ENCODE data around the gene NIPAL3. TPM values are rescaled to one million over a fixed set of nuclear protein-coding genes. Genes with fewer than 3 reads are reported as not detected.

Gene NIPAL3
- polyA plus RNA-seq, 1 donor (not counting 4 experiments of a cell fraction or from before 2014, with no cell fraction given) = 30.5 TPM

DNA sequence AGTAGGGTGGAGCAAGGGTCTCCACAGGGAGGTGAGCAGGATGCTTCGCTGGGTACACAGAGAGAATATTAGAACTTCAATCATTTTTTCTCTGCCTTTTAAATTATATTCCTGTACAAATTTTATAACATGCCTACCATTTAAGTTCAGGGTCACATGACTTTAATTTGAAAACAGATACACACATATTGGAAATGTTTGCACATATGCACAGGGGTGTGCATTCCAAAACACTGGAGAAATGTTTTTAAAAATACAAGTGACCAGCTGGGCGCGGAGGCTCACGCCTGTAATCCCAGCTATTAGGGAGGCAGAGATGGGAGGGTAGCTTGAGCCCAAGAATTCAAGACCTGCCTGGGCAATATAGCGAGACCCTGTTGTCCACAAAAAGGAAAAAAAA, 39.7 kb downstream of the NIPAL3 start:
- no peak overlapping the region for H3K9ac ChIP-seq (ENCODE audit: control insufficient read depth, extremely low read depth, insufficient read depth, low read length)
- DNase-seq (ENCODE audit: low read depth, low spot score) = no peak
- H3K79me2 ChIP-seq (ENCODE audit: control insufficient read depth, insufficient read depth, low read length) = no peaks in the 10 kb centered on the region
- no peaks in the 10 kb centered on the region for H3K27me3 ChIP-seq (ENCODE audit: control insufficient read depth, extremely low read depth, insufficient read depth, low read length)
- no peaks in the 10 kb centered on the region for H3K9me1 ChIP-seq (ENCODE audit: control insufficient read depth, extremely low read depth, insufficient read depth, low read length)
- H4K20me1 ChIP-seq (ENCODE audit: control insufficient read depth, extremely low read depth, insufficient read depth, low read length) = no peaks in the 10 kb centered on the region
- TF ChIP-seq, protein P1, sequence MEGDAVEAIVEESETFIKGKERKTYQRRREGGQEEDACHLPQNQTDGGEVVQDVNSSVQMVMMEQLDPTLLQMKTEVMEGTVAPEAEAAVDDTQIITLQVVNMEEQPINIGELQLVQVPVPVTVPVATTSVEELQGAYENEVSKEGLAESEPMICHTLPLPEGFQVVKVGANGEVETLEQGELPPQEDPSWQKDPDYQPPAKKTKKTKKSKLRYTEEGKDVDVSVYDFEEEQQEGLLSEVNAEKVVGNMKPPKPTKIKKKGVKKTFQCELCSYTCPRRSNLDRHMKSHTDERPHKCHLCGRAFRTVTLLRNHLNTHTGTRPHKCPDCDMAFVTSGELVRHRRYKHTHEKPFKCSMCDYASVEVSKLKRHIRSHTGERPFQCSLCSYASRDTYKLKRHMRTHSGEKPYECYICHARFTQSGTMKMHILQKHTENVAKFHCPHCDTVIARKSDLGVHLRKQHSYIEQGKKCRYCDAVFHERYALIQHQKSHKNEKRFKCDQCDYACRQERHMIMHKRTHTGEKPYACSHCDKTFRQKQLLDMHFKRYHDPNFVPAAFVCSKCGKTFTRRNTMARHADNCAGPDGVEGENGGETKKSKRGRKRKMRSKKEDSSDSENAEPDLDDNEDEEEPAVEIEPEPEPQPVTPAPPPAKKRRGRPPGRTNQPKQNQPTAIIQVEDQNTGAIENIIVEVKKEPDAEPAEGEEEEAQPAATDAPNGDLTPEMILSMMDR (optimal IDR thresholded peaks at IDR 0.05 in 1 of 3, IDR thresholded peaks at IDR 0.05 in 1 of 3, conservative IDR thresholded peaks at IDR 0.05 in 1 of 3; ENCODE audit: extremely low read depth in 1 of 3, insufficient read depth in 2 of 3, low read length in 3 of 3) = no peak
- no peak for TF ChIP-seq EZH2 (IDR thresholded peaks at IDR 0.05; ENCODE audit: low read length)
- H3K4me2 ChIP-seq (ENCODE audit: control insufficient read depth, extremely low read depth, insufficient read depth, low read depth, low read length) = no peak overlapping the region
- H2AFZ ChIP-seq (ENCODE audit: control insufficient read depth, low read length) = no peak overlapping the region
- FAIRE-seq = no peak
- H3K27ac ChIP-seq (ENCODE audit: control insufficient read depth, insufficient read depth, low read length) = no peak overlapping the region
- no peaks in the 10 kb centered on the region for H3K9me3 ChIP-seq (ENCODE audit: control insufficient read depth, low read depth, low read length)
- no peaks in the 10 kb centered on the region for H3K4me1 ChIP-seq (ENCODE audit: control insufficient read depth, extremely low read depth, insufficient read depth, low read length)
- no peak overlapping the region for H3K4me3 ChIP-seq (ENCODE audit: control insufficient read depth in 2 of 3, extremely low read depth in 1 of 3, insufficient read depth in 2 of 3, low read depth in 1 of 3, low read length in 3 of 3)
- peaks cover 27 to 44% of the 10 kb centered on the region in 2 experiments for H3K36me3 ChIP-seq (ENCODE audit: control insufficient read depth in 2 of 2, extremely low read depth in 1 of 2, insufficient read depth in 2 of 2, low read length in 2 of 2)
- dilution Hi-C loops (cut with MboI; ENCODE audit: extremely low pct_ligation_motif_present, low sequenced_read_pairs) = no loop called here

DNA sequence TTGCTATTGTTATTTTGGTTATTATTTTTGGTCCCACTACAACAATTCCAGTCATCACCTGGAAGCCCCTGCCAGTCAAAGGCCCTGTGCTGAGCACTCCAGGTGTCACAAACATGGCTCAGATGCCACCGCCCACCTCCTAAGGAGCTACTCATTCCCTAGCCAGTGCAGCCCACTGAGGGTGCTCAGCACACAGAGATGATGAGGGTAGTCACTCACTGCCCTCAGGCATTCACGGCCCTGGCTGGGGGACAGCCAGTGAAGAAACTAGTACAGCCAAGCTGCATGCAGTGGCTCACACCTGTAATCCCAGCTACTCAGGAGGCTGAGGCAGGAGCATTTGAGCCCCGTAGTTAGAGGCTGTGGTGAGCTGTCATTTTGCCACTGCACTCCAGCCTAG, 42.3 kb downstream of the NIPAL3 start:
- Histone ChIP-seq H3K9ac (ENCODE audit: control insufficient read depth, extremely low read depth, insufficient read depth, low read length) (no peak overlapping the region), H3K4me3 (ENCODE audit: control insufficient read depth in 2 of 3, extremely low read depth in 1 of 3, insufficient read depth in 2 of 3, low read depth in 1 of 3, low read length in 3 of 3) (no peak overlapping the region), H3K4me1 (ENCODE audit: control insufficient read depth, extremely low read depth, insufficient read depth, low read length) (no peaks in the 10 kb centered on the region), H3K79me2 (ENCODE audit: control insufficient read depth, insufficient read depth, low read length) (no peaks in the 10 kb centered on the region), H4K20me1 (ENCODE audit: control insufficient read depth, extremely low read depth, insufficient read depth, low read length) (no peaks in the 10 kb centered on the region), H2AFZ (ENCODE audit: control insufficient read depth, low read length) (no peak overlapping the region), H3K9me3 (ENCODE audit: control insufficient read depth, low read depth, low read length) (no peaks in the 10 kb centered on the region), H3K4me2 (ENCODE audit: control insufficient read depth, extremely low read depth, insufficient read depth, low read depth, low read length) (no peak overlapping the region), H3K36me3 (ENCODE audit: control insufficient read depth in 2 of 2, extremely low read depth in 1 of 2, insufficient read depth in 2 of 2, low read length in 2 of 2) (peaks cover 27 to 36% of the 10 kb centered on the region in 2 experiments), H3K27me3 (ENCODE audit: control insufficient read depth, extremely low read depth, insufficient read depth, low read length) (no peaks in the 10 kb centered on the region), H3K27ac (ENCODE audit: control insufficient read depth, insufficient read depth, low read length) (no peak overlapping the region), H3K9me1 (ENCODE audit: control insufficient read depth, extremely low read depth, insufficient read depth, low read length) (no peaks in the 10 kb centered on the region)
- DNase-seq (ENCODE audit: low read depth, low spot score) (no peak), FAIRE-seq (no peak)
- dilution Hi-C loops (cut with MboI; ENCODE audit: extremely low pct_ligation_motif_present, low sequenced_read_pairs) = no loop called here
- TF ChIP-seq, protein P1 (optimal IDR thresholded peaks at IDR 0.05 in 1 of 3, IDR thresholded peaks at IDR 0.05 in 1 of 3, conservative IDR thresholded peaks at IDR 0.05 in 1 of 3; ENCODE audit: extremely low read depth in 1 of 3, insufficient read depth in 2 of 3, low read length in 3 of 3) = no peak
- no peak for TF ChIP-seq EZH2 (IDR thresholded peaks at IDR 0.05; ENCODE audit: low read length)

Measured in keratinocyte (primary cell).